GM21528 (cell line): ENCODE data around the gene RASSF1.

ENCODE experiments used
- ATAC-seq: cut with Tn5 transposase; IDR thresholded peaks from one replicate; pipeline ENCODE4 v1.9.1; 2021; ENCODE audit warnings: mild to moderate bottlenecking, moderate library complexity; ENCODE audit not compliant: unreplicated experiment, low FRiP score

The RASSF1 gene

DNA sequence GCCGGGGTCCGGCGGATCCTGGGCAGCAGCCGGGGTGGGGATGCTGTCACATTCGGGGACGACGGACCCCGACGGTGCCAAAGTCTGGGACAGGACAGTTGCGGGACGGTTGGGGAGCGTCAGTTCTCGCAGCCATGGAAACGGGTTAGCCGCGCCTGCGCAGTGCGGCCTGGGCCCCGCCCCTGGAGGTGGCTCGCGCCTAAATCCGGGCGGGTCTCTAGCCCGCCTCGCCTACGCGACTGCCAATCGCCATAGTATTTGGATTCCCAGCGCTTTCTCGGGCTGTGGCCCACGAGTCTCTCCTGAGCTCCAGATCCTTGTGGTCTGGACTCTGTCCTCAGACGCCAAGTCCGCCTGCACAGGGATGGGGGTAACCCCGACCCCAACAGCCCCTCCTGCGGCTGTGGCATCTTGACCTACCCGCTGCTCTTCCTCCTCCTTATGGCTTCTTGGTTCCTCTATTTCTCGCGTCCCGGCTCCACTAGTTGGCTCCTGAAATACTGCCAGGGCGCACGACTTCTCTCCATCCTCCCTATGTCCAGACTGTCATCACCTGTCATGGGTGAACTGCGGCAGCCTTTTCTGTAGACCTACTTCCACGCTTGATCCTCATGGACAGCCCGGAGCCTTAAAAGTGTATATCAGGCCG lies 5.1 kb upstream of the RASSF1 start, which contains the start of gene ZMYND10:
ZMYND10 (minus strand) TSS at position 147 of the 649 bp plus-strand sequence. CDS start 153 bp downstream, outside the sequence.
- no peak for ATAC-seq

DNA sequence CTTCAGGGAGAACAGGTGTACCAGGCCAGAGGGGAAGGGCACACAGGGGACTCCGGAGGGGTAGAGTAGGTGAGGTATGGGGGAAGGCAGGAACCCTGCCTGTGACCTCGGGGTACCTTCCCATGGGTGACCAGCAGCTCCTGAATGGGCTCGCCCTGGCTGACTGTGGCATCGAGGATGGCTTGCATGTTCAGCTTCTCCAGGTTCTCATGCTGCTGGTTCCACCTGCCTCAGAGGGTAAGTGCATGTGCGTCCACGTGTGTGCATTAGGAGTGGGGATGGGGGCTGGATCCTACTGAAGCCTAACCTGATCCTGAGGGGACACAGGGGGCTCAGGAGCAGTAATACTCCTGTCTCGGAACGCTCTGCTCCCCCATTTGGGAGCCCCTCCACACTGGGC lies 4.4 kb upstream of the RASSF1 start:
- no peak for ATAC-seq

GRCh38 chr3:50342813-50343633 lies 2.4 kb upstream of the RASSF1 start:
- no peak for ATAC-seq

DNA sequence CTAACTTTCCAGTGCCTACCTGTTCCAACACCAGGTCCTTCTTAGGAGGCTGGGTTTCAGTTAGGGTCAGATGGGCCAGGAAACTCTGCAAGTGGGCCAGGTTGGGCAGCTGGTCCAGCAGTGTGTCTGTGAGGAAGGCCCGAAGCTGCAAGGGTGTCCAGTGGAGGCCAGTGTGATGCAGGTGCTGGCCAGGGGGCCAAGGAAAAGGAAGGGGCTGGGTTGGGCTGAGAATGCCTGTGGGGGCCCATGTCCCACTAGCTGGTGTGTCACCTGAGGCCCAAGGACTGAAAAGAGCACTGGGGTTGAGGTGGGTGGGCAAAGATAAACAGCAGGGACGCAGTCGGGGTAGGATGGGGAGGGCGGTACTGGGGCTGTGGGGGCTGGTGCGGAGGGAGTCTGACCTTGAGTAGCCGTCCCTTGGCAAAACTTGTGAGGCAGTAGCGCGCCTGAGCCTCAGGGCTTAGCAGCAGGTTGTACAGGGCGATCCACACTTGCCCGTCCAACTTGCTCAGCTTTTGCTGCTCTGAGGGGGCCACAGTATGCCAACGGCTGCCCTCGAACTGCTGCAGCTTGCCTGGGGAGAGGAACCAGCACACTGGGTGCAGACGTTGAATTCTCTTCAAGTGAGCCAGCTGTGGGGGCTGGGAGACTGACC lies 1.5 kb upstream of the RASSF1 start:
- no peak for ATAC-seq

GRCh38 chr3:50341537-50341936 lies 901 bp upstream of the RASSF1 start:
- ATAC-seq: no peak

DNA sequence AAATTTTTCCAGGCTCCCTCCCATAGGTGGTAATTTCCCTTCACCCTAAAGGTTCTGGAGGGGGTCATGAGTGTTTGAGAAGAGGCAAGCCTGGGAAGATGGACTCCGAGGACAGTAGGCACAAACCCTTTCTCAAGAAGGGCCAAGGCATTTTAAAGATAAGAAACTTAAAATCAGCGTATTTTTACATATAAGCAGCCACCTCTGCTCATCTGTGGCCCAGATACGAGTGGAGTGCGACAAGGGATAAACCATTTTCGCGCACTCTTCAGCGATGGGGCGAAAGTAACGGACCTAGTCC lies 539 bp downstream of the RASSF1 start:
- ATAC-seq: no peak

- no peak for ATAC-seq
These were observed 1.0 kb downstream of the RASSF1 start for GRCh38 chr3:50339485-50340146.

GRCh38 chr3:50338965-50339364 lies 1.7 kb downstream of the RASSF1 start:
- no peak for ATAC-seq

- ATAC-seq: peak; percentile 70
These were observed 3.3 kb downstream of the RASSF1 start for GRCh38 chr3:50337175-50337861.

DNA sequence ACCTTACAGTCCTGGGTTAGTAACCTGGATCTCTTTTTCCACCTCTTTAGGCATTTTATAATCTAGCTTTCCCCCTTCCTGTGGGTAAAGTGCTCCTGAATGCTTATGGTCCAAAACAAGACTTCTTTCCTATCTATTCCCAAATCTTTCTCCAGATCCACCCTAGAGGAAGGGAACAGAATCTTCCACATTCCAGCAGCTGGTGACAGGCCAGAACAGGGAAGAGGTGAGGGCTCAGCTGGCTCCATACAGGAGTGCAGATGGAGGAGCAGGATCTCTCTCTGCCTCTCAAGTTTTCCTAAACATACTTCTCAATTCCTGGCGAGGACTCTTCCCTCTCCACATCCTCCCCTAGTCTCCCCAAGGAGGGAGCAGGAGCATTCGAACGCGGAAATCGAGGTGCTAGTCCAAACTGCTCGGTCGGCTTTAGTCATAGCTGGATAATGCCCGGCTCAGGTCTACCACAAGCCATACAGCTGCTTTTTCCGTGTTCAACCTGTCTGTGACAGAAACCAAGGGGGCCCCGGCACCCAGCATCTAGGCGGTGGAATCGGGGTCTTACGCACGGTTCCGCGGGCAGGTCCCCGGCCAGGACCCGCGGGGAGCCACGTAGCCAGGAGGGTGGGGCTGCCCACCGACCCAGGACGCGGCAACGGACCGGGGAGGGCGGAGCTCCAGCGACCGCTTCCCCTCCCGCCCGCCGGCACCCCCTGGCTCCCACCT lies 4.0 kb downstream of the RASSF1 start:
- ATAC-seq: peak; percentile 30

- ATAC-seq: no peak
These were observed 6.1 kb downstream of the RASSF1 start for GRCh38 chr3:50334339-50335075.

DNA sequence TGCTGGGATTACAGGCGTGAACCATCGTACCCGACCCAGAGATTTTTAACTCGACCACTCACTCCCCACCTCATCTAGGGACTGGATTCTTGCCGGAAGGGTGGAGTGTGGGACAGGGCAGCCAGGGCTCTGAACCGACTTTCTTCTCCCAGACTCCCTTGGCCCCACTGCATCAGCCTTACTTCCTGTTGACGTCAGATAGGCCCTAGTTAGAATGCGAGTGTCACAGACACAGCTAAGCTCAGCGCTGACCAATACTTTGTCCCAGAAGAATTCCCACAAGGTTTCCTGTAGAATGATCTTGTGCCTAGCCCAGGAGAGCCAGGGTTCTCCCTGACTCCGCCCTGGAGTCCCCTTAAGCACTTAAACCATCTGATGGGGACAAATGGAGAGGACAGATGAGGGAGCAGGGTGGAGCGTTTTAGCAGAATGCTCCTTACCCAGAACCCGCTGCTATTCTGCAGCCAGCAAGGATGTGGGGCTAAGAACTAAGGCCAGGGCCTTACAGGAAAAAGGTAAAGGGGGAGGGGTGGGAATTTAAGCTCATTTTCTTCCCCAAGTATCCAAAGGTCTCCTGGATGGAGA lies 6.8 kb downstream of the RASSF1 start:
- ATAC-seq: no peak

DNA sequence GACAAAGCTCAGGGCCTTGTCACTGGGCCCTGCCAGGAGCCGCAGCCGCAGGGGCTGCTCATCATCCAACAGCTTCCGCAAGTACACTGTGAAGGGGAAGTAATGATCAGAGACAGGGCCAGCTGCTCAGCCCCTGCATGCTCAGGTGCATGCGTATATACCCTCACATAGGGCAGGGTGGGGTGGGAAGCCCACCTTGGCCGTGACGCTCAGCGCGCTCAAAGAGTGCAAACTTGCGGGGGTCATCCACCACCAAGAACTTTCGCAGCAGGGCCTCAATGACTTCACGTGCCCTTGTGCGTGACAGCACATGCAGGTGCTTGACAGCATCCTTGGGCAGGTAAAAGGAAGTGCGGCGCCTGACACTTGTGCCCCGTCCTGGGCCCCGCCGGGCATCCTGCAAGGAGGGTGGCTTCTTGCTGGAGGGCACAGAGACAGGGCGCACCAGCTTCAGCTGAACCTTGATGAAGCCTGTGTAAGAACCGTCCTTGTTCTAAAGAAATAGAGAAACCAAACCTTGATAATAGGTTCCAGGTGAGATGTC lies 9.2 kb downstream of the RASSF1 start:
- ATAC-seq: no peak

DNA sequence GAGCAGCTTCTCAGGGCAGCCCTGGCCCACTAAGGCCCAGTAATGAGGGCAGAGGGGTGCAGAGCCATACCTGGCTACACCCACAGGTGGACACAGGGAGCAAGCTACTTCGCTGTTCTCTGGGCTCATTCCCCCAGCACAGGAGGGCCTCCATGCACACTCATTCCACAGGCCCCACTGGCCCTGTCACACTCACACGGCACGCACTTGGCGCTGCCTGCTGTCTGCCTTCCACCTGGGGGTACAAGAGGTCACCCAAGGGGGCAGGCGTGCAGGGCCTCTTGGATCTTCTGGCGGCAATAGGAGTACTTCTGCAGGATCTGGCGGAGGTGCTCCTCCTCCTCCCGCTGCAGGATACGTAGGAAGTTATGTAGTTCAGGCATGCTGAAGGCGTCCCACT lies 10.3 kb downstream of the RASSF1 start:
- no peak for ATAC-seq

- peak; percentile 74 for ATAC-seq
These were observed 12.5 kb downstream of the RASSF1 start, which contains the start of gene TUSC2 for GRCh38 chr3:50327943-50328691. Gene TUSC2 (minus strand): TSS chr3:50328223. CDS start chr3:50328099, 124 bp downstream.

DNA sequence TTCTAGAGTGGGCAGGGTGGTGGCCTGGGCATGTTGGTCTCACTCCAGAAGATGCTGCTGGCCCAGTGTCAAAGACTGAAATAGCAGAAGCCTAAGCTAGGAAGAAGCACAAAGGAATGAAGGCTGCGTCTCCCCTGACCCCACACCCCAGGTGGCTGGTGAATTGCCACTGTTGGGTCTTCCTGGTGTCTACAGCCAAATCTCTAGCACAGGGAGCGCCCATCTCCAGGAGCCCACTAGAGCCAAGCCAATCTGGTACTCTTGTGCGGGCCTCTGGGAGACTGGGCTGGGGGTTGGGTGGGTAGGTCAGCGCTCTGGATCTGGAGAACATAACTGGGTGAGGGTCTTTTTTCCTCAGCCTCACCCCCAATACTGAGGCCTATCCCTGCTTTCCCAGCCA lies 13.5 kb downstream of the RASSF1 start:
- ATAC-seq: no peak

DNA sequence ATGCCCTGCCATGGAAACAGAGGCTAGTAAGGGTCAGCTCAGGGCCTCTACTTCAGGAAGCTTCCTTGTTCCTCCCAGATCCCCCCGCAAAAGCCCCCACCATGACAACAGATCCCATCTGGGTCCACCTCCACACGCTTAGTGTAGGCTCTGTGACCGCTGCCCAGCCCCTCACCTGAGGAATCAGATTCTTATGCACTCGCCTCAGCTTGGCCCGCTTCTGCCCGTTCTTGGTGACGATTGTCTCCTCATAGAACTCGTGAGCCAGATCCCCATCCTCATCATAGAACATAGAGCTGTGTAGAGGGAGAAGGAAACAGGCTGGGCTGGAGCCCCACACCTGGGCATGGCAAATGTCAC lies 14.5 kb downstream of the RASSF1 start:
- no peak for ATAC-seq
